ENCODE measurements around the gene GAB3.

DNA sequence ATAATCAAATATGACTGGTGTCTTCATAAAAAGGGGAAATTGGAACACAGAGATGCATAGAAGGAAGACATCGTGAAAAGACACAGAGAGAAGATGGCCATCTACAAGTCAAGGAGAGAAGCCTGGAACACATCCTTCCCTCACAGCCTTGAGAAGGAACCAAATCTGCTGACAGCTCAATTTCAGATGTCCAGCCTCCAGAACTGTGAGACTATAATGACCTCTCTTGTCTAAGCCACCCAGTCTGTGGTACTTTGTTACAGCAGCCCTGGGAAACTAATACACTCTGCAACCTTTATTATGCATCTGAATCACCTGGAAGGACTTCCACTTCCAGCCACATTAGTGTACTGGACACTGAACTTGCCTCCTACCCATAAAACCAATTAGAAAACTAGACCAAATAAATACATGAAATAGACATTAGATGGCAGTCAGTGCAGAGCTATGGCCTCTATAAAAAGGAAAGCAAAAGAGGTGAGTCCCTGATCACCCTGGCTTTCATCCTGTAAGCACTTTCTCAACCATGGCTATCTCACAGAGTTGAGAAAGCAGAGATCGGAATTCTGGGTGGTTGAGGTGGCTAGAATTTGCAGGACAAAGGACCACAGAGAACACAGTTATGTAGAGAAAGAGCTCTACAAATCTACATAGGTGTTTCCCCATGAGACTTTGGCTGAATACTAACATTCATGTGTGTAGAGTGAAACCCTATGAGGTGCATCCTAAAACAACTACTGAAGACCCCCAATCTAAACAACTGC lies 25.7 kb downstream of the GAB3 start:
- TF ChIP-seq CTCF (IDR thresholded peaks at IDR 0.05), result no peak
- TF ChIP-seq ZFX (IDR thresholded peaks at IDR 0.05; ENCODE audit: borderline replicate concordance), result no peak

Data from 22Rv1 (cell line).